GM12892 (cell line): ENCODE measurements around the gene PNKD.

Source experiments
- DNase-seq: peaks from one replicate; pipeline ENCODE4 v3.0.0; 2011; ENCODE audit not compliant: insufficient read length
- FAIRE-seq: peaks from 2 replicates; lab custom pipeline; 2011; peaks lifted over from hg19 to GRCh38; lab: Jason Lieb, UNC
- POLR2A ChIP-seq: IDR thresholded peaks from 2 replicates; pipeline ENCODE4 v1.6.1; 2011; ENCODE audit warnings: low read depth, low read length, control low read depth
- POLR2AphosphoS5 ChIP-seq: IDR thresholded peaks from 2 replicates; pipeline ENCODE4 v1.6.1; 2011; ENCODE audit warnings: low read depth, low read length, control low read depth
- TAF1 ChIP-seq: IDR thresholded peaks from 2 replicates; pipeline ENCODE4 v1.6.1; 2011; ENCODE audit warnings: low read depth, mild to moderate bottlenecking, control low read depth, low read length, borderline replicate concordance

Gene PNKD

GRCh38 chr2:218235017-218235416 lies 35.3 kb upstream of the PNKD start:
- TF ChIP-seq TAF1 (no peak), POLR2A (no peak), POLR2AphosphoS5 (no peak)
- DNase-seq = no peak
- no peak for FAIRE-seq

GRCh38 chr2:218236829-218237228 lies 33.5 kb upstream of the PNKD start:
- no peak for DNase-seq
- no peak for FAIRE-seq
- TF ChIP-seq POLR2AphosphoS5 = peak; percentile 54; the same call in 1 of the 2 replicates
- TF ChIP-seq POLR2A = peak; percentile 25; the same call in 1 of the 2 replicates
- no peak for TF ChIP-seq TAF1

- DNase-seq (no peak), FAIRE-seq (no peak)
- peak; percentile 41; the same call in 1 of the 2 replicates for TF ChIP-seq POLR2A
- TF ChIP-seq POLR2AphosphoS5 = 0 out of 2 replicates have a peak, but pooled peaks have one; percentile 2
- no peak for TF ChIP-seq TAF1
Measured at GRCh38 chr2:218238887-218239286, 31.4 kb upstream of the PNKD start.

- TF ChIP-seq POLR2A (peak; percentile 27; the same call in 1 of the 2 replicates), TAF1 (no peak), POLR2AphosphoS5 (no peak)
- DNase-seq (no peak), FAIRE-seq (no peak)
Measured at GRCh38 chr2:218244204-218244603, 26.1 kb upstream of the PNKD start.

- DNase-seq = no peak
- no peak for FAIRE-seq
- no peak for TF ChIP-seq TAF1
- 0 out of 2 replicates have a peak, but pooled peaks have one; percentile 33 for TF ChIP-seq POLR2AphosphoS5
Measured at GRCh38 chr2:218244665-218245064, 25.7 kb upstream of the PNKD start.

GRCh38 chr2:218245214-218245613 lies 25.1 kb upstream of the PNKD start:
- FAIRE-seq = no peak
- no peak for DNase-seq
- peak; percentile 25; the same call in 1 of the 2 replicates for TF ChIP-seq POLR2A
- no peak for TF ChIP-seq POLR2AphosphoS5
- TF ChIP-seq TAF1 = no peak

- DNase-seq (no peak), FAIRE-seq (no peak)
- TF ChIP-seq TAF1 (no peak), POLR2AphosphoS5 (no peak; the same call in 1 of the 2 replicates), POLR2A (no peak)
Measured at GRCh38 chr2:218249691-218250090, 20.6 kb upstream of the PNKD start.

GRCh38 chr2:218252509-218253231 lies 17.6 kb upstream of the PNKD start:
- FAIRE-seq (no peak), DNase-seq (no peak)
- TF ChIP-seq POLR2AphosphoS5 (peak; percentile 10; the same call in 1 of the 2 replicates), POLR2A (peak; percentile 20; the same call in 1 of the 2 replicates), TAF1 (no peak)

- TF ChIP-seq POLR2AphosphoS5 = 0 out of 2 replicates have a peak, but pooled peaks have one; percentile 1
- no peak for TF ChIP-seq POLR2A
- DNase-seq (no peak), FAIRE-seq (no peak)
Measured at GRCh38 chr2:218253232-218253625, 17.1 kb upstream of the PNKD start.

- 0 out of 2 replicates have a peak, but pooled peaks have one; percentile 18 for TF ChIP-seq POLR2A
- TF ChIP-seq TAF1 = no peak
- FAIRE-seq = no peak
- DNase-seq = no peak
Measured at GRCh38 chr2:218255446-218255845, 14.9 kb upstream of the PNKD start.

- TF ChIP-seq TAF1 (no peak), POLR2AphosphoS5 (peak; percentile 59), POLR2A (peak; percentile 38; the same call in 1 of the 2 replicates)
- peak; percentile 27 for FAIRE-seq
Measured at GRCh38 chr2:218256612-218257350, 13.5 kb upstream of the PNKD start.

GRCh38 chr2:218257390-218257981 lies 12.8 kb upstream of the PNKD start:
- TF ChIP-seq TAF1 (no peak), POLR2A (no peak; the same call in 1 of the 2 replicates), POLR2AphosphoS5 (no peak)
- peak; percentile 66 for DNase-seq
- peak; percentile 94 for FAIRE-seq

More at GRCh38 chr2:218256612-218257350, 13.5 kb upstream of the PNKD start:
- DNase-seq = no peak
